Activated T-cell treated with anti-CD3 and anti-CD28 coated beads for 48 hours (primary cell): ENCODE data around the gene OBP2A.
"Not testable (repeated sequence)": the region's sequence is repeated elsewhere in the genome, so short reads cannot be mapped to it uniquely, and the experiment has no call there.

Experiments
- DNase-seq: peaks from one replicate; pipeline ENCODE4 v3.0.0-alpha.2; 2020; ENCODE audit warnings: low read depth

The OBP2A gene

DNA sequence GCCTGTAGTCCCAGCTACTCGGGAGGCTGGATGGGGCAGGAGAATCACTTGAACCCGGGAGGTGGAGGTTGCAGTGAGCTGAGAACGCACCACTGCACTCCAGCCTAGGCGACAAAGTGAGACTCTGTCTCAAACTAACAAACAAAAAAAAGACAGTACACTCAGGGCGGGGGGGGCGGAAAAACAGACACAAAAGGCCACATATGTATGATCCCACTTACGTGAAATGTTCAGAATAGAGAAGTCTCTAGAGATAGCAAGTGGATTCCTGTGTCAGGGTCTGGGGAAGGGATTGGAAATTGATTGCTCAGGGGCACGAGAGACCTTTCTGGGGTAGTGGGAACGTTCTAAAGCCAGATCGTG lies 33.7 kb upstream of the OBP2A start:
- no peak for DNase-seq

DNA sequence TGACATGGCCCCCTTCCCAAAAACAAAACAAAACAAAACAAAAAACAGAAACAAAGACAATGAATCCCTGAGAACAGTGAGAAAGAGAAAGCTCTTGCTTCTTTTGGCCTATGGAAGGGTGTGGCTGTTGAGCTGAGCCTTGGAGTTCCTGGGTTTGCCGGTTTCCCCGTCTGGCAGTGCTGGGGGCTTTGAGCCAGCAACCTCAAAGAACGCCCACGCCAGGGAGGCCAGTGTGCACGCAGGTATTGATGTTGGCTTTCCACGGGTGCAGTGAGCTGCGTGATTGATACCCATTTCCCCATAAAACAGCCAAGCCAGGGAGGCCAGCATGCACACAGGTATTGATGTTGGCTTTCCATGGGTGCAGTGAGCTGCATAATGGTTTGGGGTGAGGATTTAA lies 33.0 kb upstream of the OBP2A start:
- no peak for DNase-seq

- DNase-seq: no peak
These were observed 32.5 kb upstream of the OBP2A start for GRCh38 chr9:135513351-135513846.

DNA sequence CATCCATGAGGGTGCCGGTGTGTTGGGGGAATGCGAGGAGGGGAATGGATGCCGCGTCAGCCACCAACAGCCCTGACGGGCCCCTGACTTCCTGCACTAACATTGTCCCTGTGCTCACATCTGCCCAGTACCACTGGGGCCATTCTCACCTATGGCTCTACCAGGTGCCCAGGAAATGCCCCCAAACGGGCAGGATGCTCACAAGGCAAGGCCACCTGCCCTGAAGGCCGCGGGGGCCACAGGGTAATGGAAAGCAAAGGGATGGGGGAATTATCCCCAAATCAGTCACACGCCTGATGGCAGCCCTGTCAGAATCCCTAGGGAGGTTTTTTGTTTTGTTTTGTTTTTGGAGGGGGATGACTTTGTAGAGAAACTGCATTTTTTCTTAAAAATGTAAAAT lies 32.0 kb upstream of the OBP2A start:
- DNase-seq: not testable (repeated sequence)

DNA sequence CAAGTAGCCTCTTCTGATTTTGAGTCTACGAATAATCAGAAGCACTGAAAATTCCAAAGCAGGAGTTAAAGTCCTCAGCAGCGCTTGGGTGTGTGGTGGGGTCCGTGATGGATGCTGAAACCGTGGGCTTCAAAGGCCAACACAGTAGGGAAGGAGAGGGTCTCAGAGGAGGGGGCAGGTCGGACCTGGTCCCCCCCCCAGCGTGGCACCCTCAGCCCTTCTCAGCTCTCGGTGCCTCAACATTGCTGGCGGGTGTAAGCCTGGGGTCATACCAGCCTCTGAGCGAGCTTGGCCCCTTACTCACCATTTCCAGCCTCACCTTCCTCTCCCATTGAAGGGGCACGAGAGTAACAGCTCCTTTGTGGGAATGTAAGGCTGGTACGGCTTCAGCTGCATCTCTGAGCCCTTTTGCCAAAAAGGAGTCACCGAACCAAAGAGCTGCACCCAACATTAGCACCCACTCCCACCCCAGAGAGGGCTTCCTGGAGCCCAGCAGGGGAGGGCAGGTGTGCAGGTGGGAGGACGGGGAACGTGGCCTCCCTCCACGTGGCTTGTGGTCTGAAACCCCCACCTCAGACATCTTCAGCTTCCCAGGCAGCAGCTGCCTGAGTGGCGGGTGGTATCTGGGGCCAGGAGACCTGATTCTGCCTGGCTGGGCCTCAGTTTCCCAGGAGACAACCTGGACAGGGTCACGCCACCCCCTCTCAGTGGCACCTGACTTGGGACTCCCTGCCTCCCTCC lies 31.4 kb upstream of the OBP2A start:
- DNase-seq: no peak

GRCh38 chr9:135515083-135515951 lies 30.6 kb upstream of the OBP2A start:
- no peak for DNase-seq

DNA sequence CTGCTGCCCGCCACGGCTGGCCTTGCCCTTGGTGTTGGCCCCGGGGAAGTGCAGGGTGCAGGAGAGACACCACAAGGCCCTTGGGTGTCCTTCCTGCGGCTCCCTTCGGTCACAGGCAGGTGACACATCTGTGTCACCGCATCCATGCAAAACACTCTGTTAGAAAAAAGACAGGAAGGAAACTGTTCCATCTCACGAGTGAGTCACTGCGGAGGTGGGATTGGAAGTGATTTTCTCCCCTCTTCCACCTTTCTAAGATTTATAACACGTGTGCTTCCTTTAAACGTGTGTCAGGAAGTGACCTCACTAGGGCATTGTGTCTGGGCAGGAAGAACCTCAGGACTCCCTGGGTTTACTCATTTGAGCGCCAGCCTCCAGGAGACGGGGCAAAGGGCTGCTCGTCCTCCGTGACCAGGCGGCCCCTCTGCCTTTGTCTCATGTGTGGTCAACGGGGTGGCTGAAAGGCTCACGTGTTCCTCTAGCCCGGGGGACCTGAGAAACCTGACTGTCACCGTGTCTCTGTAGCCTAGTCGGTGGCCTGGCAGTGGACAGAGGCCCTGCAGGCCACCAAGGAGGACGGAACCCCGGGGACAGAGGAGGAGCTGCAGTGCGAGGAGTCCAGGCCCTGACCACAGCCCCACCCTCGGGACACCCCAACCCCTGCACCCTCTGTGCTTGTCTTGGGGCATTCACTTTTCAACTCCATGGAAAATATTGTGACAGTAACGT lies 29.6 kb upstream of the OBP2A start:
- no peak for DNase-seq

- no peak for DNase-seq
These were observed 28.5 kb upstream of the OBP2A start for GRCh38 chr9:135517407-135517822.

GRCh38 chr9:135519179-135519971 lies 26.6 kb upstream of the OBP2A start:
- no peak for DNase-seq

- no peak for DNase-seq
These were observed 24.9 kb upstream of the OBP2A start, which contains the start of gene LCN1 for GRCh38 chr9:135520916-135521607. LCN1 (plus strand) TSS chr9:135521440; CDS start chr9:135521498, 58 bp downstream.

GRCh38 chr9:135521608-135522095 lies 24.3 kb upstream of the OBP2A start:
- DNase-seq: no peak

- DNase-seq: no peak
These were observed 23.6 kb upstream of the OBP2A start for GRCh38 chr9:135522137-135522877.

- no peak for DNase-seq
These were observed 23.0 kb upstream of the OBP2A start for GRCh38 chr9:135522931-135523330.

- no peak for DNase-seq
These were observed 22.3 kb upstream of the OBP2A start for GRCh38 chr9:135523521-135524129.

- no peak for DNase-seq
These were observed 21.6 kb upstream of the OBP2A start for GRCh38 chr9:135524130-135524861.

DNA sequence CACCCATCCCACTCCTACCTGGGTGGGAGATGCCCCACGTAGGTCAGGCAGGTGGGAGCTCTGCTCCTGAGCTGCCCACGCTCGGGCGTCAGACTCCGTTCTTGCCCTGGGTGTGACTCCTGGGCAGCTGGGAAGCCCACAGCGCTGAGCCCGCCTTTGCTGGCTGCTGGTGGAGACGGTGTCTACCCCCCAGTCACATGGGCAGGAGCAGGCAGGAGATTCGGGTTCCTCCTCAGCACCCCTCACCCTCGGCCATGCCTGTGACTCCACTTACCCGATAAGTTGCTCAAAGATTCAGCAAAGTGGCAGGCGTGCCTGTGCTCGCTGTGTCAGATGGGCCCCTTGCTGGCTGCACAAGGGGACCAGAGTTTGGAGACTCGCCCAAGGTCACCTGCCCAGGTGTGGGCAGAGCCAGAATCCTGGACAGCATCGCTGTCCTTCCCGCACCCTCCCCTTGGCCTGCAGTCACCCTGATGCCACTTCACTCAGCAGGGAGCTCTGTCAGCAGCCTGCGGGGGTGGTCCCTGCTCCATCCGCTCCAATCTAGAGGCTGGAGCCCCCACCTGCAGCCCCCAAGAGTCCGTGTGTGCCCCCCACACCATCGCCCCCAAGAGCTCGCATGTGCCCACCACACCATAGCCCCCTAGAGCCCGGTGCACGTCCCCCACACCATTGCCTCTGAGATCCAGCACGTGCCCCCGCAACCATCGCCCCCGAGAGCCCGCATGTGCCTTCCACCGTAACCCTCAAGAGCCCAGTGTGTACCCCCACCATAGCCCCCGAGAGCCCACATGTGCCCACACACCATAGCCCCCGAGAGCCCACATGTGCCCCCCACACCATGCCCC lies 20.5 kb upstream of the OBP2A start:
- no peak for DNase-seq

GRCh38 chr9:135526089-135526729 lies 19.7 kb upstream of the OBP2A start:
- DNase-seq: no peak
